Activated CD4-positive, alpha-beta T cell treated with anti-CD3 and anti-CD28 coated beads, Interleukin-10, Interleukin-2, amounts not matched to agents 100 ng/mL and 50 ng/mL, durations not matched to agents 16 hours and 8 hours (primary cell): ENCODE data around the gene PXMP4.

Experiments
- DNase-seq: peaks from one replicate; pipeline ENCODE4 v3.0.0-alpha.2; 2020

The PXMP4 gene

DNA sequence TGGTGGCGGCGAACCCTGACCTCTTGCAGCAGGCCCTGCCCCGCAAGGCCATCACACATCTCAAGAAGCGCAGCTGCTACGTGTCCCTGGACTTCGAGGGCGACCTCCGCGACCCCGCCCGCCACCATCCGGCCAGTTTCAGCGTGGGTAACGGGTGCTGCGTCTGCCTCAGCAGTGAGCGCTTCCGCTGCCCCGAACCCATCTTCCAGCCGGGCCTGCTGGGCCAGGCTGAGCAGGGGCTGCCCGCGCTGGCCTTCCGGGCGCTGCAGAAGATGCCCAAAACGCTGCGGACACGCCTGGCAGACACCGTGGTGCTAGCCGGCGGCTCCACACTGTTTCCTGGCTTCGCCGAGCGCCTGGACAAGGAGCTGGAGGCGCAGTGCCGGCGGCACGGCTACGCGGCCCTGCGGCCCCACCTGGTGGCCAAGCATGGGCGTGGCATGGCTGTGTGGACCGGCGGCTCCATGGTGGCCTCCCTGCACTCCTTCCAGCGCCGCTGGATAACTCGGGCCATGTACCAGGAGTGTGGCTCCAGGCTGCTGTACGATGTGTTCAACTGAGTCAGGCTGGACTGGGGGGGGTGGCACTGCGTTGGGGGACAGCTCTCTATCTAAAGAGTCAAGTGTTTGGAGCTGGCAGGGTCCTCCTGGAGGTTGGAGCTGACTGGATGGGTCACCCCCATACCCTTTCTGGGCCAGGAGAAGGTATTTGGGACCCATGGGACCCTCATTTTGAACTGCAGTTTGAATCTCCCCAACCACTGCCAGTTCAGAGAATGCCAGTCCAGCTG is 52.2 kb downstream of the PXMP4 start:
- peak; percentile 89 for DNase-seq

DNA sequence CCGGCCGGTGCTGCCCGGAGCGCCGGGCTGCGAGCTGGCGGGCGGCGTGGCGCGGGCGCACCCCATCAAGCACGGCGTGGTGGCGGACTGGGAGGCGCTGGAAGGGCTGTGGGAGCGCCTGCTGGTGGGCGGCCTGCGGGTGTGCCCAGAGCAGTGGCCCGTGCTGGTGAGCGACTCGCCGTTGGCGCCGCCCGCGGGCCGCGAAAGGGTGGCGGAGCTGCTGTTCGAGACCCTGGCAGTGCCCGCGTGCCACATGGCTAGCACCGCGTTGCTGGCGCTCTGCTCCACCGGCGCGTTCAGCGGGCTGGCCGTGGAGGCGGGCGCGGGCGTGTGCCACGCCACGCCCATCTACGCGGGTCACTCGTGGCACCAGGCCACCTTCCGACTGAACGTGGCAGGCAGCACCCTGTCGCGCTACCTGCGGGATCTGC is 52.9 kb downstream of the PXMP4 start:
- DNase-seq: peak; percentile 67

DNA sequence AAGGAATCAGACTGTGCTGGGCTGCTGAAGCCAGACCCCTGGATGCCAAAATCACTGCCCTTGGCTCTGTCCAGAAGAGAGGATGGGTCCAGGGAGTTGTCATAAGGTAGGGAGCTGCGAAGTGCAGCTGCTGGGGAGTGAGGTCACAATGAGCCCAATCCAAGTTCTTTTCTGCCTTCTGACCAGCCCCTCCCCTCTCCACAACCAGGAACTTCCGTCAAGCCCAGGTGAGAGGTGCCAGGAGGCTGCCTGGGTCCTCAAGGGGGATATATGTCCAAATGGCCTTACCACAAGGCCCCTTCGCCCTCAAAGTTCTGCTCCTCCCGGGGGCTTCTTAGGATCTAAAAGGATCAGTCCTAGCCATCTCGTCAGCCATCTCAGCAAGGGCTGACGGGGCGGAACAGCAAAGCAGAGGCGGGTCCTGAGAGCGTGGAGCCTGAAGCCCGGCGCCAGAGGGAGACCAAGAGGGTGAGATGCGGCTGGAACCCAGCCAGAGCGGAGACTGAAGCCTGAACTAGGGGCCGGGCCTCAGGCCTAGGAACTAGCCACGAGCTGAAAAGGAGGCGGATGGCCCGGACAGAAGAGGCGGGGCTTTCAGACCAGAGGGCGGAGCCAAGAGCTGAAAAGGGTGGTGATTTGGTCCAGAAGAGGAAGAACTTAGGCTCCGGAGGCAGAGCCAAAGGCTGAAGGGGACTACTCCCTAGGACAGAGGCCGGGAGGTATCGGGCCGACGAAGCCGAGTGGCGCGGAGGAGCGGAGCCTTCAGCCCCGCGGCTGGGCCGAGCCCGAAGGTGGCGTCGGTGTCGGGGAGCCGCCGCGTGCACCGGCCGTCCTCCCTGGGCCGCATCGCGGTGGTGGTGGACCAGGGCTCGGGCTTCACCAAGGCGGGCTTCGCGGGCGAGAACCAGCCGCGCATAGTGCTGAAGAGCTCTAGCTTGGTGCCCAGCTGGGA is 53.5 kb downstream of the PXMP4 start, which contains the start of gene ACTL10:
Gene ACTL10 (plus strand): TSS at position 651 of the 952 bp plus-strand sequence. CDS start 555 bp downstream, outside the sequence.
- DNase-seq: peak; percentile 96

DNA sequence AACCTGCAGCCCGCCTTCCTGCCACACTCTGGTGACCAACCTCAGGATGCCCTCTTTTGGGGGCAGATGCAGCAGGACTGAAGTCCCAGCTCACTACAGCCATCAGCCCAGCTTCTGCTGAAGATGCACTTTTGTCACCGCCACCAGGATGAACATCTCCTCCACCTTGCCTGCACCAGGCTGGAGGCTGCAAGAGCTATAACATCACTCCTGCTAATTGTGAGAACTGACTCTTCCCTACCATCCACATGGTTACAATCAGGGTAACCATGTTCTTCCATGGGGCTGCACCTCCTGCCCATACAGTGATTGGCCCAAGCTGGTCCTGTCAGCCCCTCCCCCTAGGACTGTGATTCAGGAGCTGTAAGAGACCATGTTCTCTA is 55.4 kb downstream of the PXMP4 start:
- DNase-seq: peak; percentile 36

DNA sequence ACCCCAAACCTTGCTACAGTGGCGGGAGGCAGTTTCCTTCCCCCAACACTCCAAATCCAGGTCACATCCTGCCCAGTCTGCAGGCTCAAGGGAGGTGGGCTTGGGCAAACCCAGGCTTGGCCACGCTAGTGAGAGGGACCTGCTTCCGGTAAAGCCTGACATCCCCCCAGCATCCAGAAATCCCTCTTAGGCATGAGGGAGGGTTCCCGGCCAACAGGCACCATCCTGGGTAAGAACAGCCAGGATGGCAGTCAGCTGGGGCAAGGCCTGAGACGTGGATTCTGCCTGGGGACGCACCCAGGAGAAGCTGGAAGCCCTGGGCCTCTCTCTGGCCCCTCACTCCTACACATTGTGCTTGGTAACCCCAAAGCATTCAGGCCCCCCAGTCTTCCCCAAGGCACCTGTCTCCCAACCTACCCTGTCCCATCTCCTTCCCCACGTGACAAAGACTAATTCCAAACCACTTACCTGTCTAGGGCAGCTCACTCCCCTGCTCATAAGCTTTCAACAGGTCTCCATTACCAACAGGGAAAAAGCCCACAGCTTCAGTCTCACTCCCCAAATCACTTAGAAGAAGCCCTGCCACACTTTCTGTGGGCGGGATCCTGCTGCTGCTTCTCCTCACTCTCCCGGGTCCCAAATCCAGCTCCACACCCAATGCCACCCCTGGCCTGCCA is 55.9 kb downstream of the PXMP4 start:
- no peak for DNase-seq

DNA sequence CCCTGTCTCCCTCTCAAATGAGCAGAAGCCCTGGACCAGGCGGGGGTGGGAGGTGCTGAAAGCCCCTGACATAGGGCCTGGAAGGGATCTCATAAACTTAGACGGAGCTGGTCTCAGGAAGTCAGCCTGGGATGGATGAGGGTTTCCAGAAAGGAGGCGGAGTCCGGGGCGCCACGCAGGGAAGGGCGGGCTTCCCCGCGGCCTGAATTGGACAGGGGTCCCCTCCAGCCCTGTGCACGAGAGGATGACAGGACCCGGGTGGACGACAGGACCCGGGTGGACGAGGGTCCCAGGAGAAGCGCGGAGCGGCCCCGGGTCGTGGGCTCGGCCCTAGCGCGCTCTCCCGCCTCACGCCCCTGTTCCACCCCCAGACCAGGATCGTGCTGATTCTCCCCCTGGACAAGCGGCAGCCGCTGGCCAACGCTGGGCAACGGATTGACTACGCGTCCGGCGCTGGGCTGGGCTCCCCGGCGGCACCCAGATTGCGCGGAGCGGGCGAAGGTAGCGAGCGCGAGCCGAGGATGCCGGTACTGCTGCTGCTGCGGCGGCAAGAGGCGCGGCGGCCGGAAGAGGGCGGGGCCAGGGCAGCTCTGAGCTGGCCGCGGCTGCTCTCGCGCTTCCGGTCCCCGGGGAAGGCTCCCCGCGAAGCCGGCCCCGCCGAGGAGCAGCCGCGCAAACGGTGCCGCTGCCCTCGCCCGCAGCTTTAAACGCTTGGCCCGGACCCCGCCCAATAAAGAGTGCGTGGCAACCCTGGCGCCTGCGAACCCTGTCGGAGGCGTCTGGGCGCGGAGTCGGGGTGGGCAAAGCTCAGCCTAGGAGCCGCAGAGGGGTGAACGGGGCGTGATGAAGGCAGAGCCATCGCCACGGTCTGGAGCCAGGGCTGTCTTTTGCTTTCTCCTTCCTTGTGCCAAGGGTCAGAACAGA is 56.7 kb downstream of the PXMP4 start:
- peak; percentile 91 for DNase-seq

DNA sequence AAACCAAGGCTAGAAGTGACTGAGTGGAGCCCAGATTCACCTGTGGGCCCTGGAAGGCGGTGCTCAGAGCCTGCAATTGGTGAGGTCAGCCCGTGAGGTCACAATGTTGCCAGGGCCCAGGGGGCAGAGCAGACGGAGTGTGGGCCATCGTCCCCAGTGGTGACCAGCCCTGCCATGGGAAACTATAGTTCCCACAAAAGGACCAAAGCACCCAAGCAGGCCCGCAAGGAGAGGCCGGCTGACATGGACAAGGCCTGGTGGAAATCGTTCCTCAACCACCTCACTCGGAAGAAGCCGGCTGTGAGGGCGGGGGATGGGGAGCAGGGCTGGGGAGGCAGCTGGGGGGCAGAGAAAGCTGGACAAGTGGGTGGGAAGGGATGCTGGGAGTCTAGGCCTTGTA is 57.9 kb downstream of the PXMP4 start, which contains the start of gene C20orf144:
Gene C20orf144 (plus strand): TSS at position 156 of the 400 bp plus-strand sequence. CDS start 19 bp downstream, at position 175.
- DNase-seq: no peak

DNA sequence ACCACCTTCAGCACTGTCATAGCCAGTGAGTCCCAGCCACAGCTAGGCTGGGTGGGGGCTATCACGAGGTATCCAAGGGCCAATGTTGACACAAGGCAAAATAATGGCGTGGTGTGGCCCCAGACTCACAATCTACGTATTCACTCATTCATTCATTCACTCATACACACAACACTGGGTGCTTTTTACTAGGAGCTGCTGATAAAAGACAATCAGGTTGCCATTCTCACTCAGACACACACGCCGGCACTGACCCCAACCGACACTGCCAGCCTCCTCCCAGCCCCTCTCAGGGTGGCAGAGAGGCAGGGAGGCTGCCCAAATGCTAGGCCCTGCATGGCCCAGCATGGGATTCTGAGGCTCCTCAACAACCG is 59.4 kb downstream of the PXMP4 start:
- no peak for DNase-seq

DNA sequence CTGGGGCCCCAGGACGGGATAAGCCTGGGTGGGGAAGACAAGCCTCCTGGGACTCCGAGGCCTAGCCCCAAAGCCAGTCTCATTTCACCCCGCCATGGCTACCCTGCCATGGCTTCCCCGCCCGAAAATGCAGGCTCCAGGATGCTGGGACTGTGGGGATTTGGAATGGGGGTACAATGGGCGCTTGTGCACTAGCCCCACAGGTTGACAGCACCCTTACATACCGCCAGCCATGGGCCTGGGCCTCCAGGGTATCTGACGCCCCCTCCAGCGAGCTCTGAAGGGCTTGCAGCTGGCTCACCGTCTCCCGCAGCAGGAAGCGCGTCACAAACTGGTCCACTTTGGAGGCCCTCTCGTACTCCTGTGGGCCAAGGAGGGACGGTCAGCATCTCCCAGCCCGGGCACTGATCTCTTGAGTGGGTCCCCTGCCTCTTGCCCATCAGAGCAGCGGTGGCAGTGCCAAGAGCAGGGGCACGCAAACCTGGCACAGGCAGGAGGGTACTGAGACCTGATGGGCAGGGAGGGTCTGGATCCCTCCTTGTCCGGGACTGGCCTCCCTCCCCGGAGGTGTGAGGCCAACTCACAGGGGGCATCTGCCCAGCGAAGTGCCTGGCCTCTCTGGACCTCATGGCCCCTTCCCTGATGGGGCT is 60.0 kb downstream of the PXMP4 start:
- no peak for DNase-seq

DNA sequence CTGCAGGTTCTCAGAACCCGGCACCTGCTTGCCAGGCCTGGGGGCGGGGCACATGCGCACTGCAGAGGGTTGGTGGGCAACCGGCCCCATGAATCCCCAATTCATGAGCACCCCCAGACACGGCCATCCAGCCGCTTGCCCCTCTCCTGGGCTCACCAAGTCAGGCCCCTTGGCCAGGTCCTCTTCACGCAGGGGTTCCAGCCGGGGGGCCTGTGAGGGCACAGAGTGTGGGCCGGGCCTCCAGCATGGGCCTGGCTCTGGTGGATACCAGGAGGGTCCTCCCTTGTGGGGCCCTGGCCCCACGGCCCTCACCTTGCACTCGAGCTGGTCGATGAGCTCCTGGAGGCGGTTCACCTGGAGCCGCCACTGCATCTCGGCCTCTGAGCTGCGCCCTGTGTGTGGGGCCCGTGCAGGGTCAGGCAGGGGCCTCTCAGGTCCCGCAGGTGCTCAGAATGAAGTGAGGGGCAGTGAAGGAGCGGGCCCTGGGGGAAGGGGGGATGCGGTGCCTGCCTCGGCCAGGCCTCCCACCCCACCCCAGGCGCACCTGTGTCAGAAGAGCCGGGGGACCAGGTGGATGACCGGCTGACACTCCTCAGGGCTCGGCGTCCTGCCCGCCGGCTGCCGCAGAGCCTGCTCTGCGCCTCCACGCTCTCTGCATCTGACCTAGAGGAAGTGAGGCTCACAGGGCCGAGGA is 60.6 kb downstream of the PXMP4 start:
- DNase-seq: no peak

DNA sequence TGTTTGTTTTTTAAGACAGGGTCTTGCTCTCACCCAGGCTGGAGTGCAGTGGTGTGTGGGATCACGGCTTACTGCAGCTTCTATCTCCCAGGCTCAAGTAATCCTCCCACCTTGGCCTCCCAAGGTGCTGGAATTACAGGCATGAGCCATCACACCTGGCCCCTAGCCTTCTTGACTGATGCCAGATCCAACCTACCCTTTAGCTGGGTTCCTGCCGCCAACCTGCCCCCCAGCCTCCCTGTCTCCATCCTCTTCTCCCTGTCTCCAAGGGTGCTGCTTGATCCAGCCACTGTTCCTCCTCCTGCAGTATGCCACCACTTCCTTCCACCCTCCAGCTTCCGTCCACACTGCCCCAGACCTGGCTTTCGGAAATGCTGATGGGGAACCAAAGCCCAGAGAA is 61.2 kb downstream of the PXMP4 start:
- DNase-seq: no peak

DNA sequence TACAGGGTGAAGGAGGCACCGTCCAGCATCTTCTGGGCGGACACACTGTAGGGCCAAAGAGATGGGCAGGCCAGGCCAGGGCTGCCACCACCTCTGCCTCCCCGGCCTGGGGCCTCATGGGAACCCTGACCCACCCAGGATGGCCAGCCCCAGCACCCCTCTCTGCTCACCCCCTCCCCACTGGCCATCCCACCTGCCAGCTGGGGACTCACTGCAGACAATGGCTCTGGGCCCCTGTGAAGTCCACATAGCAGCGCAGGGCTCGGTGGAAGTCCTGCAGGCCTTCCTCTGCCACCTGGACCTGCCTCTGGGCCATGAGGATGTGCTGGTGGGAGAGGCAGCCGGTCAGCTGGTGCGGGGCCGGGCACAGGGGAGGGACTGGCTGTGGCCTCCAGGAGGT is 61.6 kb downstream of the PXMP4 start:
- no peak for DNase-seq

DNA sequence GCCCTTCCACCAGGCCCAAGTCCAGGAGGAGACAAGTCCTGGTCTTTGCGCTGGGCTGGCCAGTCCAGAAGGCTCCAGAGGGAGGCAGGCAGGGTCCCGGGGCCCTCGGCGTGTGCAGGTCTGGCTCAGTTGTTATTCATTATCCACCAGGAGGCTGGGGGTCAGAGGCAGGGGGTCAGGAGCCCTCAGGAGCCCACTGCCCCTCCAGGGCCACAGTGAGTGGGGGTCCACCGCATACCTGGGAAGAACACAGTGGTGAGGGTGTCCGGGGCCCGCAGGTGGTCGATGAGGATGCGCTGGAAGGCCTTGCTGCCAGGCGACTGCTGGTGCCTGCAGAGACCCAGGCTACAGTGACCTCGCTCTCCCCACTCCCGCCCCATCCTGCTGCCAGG is 62.4 kb downstream of the PXMP4 start:
- DNase-seq: no peak

DNA sequence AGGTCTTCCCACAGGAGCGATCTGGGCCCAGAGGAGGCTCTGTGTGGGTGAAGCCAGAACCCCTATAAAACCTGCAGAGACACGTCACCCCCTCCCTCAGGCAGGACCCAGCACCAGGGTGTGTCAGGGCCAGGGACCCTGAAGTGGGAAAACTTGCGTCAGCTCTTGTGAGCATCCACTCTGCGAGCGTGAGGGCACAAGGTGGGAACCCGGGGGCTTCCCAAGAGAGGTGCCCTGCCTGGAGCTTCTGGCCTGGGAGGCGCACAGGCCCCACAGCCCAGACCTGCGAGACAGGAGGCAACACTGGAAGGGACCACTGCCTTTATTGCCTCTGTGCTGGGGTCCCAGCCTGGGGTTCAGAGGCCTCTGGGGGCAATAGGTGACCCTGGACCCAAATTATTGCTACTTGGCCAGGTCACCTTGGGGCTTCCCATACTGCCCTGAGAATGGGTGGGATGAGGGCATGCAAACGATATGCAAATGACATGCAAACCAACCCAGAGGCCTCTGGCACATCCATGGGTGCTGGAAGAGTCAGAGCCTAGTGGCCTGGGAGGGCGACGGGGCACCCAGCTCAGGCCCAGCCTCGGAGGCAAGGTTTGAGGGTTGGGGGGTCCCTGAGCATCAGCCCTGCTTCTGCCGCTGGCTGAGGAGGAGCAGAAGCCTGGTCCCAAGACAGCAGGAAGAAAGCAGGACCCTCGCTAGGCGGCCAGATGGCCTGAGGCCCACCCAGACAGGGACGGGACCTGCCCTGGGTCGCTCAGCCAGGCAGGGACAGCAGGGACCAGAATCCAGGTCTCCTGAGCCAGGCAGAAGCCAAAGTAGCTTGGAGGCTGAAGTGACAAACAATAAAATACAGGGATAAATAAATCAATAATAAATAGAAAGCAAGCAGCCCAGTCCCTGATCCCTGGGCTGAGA is 63.1 kb downstream of the PXMP4 start:
- DNase-seq: no peak

DNA sequence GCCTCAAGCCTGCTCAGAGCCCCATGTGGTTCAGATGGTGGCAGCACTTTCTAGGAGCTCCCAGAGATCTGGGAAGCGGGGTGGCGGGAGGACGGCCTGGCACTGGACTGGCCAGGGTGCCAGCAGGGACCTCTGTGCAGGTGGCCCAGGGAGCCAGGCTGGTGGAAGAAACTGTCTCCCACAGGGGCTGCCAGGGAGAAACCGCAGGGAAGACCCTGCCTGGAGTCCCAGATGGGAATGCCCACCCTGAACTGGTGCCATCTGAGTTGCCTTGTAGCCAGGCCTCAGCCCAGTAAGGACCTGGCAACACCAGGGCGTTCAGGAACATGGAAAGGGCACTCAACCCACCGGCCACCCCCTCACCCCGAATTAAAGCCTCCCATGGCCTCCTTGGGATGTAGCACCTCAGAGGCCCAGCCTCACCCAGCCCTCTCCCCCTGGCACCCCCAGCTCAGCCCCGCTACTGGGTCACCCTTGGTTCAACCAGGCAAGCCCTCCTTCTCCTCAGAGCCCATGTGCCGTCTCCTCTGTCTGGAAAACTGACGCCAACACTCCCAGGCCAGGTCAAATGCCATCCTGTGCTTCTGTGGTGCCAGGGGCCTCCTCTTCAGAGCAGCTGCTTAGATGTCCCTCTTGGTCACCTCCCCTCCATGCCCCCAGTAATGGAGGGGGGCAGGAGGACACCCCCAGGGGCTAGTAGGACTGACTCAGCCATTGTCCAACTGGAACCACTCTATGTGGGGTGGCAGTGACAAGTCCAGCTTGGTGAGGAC is 63.9 kb downstream of the PXMP4 start:
- no peak for DNase-seq

DNA sequence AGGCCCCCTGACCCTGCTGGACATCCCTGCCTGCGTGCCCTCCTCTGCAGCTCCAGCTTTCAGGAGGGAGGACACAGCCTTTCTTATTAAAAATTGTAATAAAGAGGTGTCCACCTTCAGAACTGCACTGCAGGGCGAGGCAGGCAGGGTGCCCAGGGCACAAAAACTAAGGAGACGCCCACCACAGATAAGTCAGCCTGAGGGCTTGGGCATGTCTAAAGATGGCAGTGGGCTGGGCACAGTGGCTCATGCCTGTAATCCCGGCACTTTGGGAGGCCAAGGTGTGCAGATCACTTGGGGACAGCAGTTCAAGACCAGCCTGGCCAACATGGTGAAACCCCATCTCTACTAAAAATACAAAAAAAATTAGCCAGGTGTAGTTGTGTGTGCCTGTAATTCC is 64.9 kb downstream of the PXMP4 start:
- no peak for DNase-seq

DNA sequence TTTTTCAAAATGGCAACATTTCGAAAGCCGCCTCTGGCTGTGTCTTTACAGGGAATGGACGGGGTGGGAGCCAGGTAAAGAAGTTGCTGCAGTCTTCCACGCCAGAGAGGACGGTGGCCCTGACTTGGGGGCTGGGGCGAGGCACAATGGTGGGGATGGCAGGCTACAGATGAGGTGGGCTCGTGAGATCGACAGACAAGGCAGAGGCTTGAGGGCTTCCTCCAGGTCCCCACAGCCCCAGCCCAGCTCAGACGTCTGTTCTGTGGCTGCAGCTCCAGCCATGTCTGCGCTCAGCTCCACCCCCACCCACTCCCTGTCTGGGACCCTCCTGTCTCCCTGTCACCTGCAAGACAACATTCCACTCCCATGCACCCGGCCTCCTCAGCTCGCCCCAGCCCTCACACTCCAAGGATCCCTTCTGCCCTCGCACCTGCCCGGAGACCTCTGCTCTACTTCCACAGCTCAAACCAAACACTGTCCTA is 65.4 kb downstream of the PXMP4 start:
- no peak for DNase-seq

DNA sequence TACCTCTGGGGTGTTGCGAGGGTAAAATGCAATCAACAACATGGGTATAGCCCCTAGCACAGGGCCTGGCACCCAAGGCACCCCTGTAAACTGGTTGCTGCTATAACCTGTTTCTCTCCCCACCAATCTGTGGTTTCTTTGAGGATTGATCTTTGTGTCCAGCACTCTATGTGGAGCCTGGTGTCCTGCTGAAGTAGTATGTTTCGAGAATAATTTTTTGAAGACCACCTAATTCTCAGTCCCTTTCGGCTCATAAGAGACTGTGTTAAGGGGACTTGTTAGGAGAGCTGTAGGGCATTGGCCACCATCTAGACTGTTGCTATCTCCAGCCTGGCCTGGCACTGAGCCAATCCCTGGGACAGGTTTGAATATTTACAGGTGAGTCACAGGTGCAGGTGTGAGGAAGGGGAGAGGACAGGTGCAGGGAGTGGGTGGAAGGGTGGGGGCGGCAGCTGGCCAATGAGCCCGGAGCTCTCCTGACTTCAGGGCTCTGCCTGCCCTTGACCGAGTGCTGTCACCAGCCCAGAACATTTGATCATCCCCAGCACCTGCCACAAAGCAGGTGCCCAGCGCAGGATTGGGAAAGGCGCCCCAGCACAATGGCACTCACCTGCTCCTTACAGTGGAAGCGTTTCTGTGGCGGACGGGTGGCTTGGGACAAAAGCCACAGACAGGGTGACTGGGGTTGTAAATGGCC is 66.1 kb downstream of the PXMP4 start:
- DNase-seq: no peak
